ENCODE data around the gene ALG9. TPM values are rescaled to one million over a fixed set of nuclear protein-coding genes. Genes with fewer than 3 reads are reported as not detected.

Gene ALG9
- polyA plus RNA-seq, 1 donor (not counting 4 experiments of a cell fraction or from before 2014, with no cell fraction given) = 27.2 TPM

GRCh38 chr11:111796696-111797095 is 74.7 kb downstream of the ALG9 start:
- Histone ChIP-seq H3K4me2 (ENCODE audit: control insufficient read depth, extremely low read depth, insufficient read depth, low read depth, low read length) (no peak overlapping the region), H3K36me3 (ENCODE audit: control insufficient read depth in 2 of 2, extremely low read depth in 1 of 2, insufficient read depth in 2 of 2, low read length in 2 of 2) (peaks cover 0 to 3% of the 10 kb centered on the region in 2 experiments), H3K27me3 (ENCODE audit: control insufficient read depth, extremely low read depth, insufficient read depth, low read length) (no peaks in the 10 kb centered on the region), H2AFZ (ENCODE audit: control insufficient read depth, low read length) (no peak overlapping the region), H3K4me3 (ENCODE audit: control insufficient read depth in 2 of 3, extremely low read depth in 1 of 3, insufficient read depth in 2 of 3, low read depth in 1 of 3, low read length in 3 of 3) (no peak overlapping the region), H4K20me1 (ENCODE audit: control insufficient read depth, extremely low read depth, insufficient read depth, low read length) (no peaks in the 10 kb centered on the region), H3K9ac (ENCODE audit: control insufficient read depth, extremely low read depth, insufficient read depth, low read length) (no peak overlapping the region), H3K4me1 (ENCODE audit: control insufficient read depth, extremely low read depth, insufficient read depth, low read length) (peaks cover 11% of the 10 kb centered on the region), H3K9me1 (ENCODE audit: control insufficient read depth, extremely low read depth, insufficient read depth, low read length) (no peaks in the 10 kb centered on the region), H3K79me2 (ENCODE audit: control insufficient read depth, insufficient read depth, low read length) (no peaks in the 10 kb centered on the region), H3K9me3 (ENCODE audit: control insufficient read depth, low read depth, low read length) (no peaks in the 10 kb centered on the region), H3K27ac (ENCODE audit: control insufficient read depth, insufficient read depth, low read length) (no peak overlapping the region)
- dilution Hi-C loops (cut with MboI; ENCODE audit: extremely low pct_ligation_motif_present, low sequenced_read_pairs) = no loop called here
- no peak for DNase-seq (ENCODE audit: low read depth, low spot score)
- TF ChIP-seq EZH2 (IDR thresholded peaks at IDR 0.05; ENCODE audit: low read length) (no peak), CTCF (optimal IDR thresholded peaks at IDR 0.05 in 1 of 3, IDR thresholded peaks at IDR 0.05 in 1 of 3, conservative IDR thresholded peaks at IDR 0.05 in 1 of 3; ENCODE audit: extremely low read depth in 1 of 3, insufficient read depth in 2 of 3, low read length in 3 of 3) (no peak)
- FAIRE-seq = no peak

- no peaks in the 10 kb centered on the region for H3K27me3 ChIP-seq (ENCODE audit: control insufficient read depth, extremely low read depth, insufficient read depth, low read length)
- no peak overlapping the region for H3K4me2 ChIP-seq (ENCODE audit: control insufficient read depth, extremely low read depth, insufficient read depth, low read depth, low read length)
- H3K9ac ChIP-seq (ENCODE audit: control insufficient read depth, extremely low read depth, insufficient read depth, low read length) = no peak overlapping the region
- TF ChIP-seq CTCF (optimal IDR thresholded peaks at IDR 0.05 in 1 of 3, IDR thresholded peaks at IDR 0.05 in 1 of 3, conservative IDR thresholded peaks at IDR 0.05 in 1 of 3; ENCODE audit: extremely low read depth in 1 of 3, insufficient read depth in 2 of 3, low read length in 3 of 3) (no peak), EZH2 (IDR thresholded peaks at IDR 0.05; ENCODE audit: low read length) (no peak)
- H3K9me1 ChIP-seq (ENCODE audit: control insufficient read depth, extremely low read depth, insufficient read depth, low read length) = no peaks in the 10 kb centered on the region
- H2AFZ ChIP-seq (ENCODE audit: control insufficient read depth, low read length) = no peak overlapping the region
- no peaks in the 10 kb centered on the region for H4K20me1 ChIP-seq (ENCODE audit: control insufficient read depth, extremely low read depth, insufficient read depth, low read length)
- peaks cover 0 to 3% of the 10 kb centered on the region in 2 experiments for H3K36me3 ChIP-seq (ENCODE audit: control insufficient read depth in 2 of 2, extremely low read depth in 1 of 2, insufficient read depth in 2 of 2, low read length in 2 of 2)
- H3K9me3 ChIP-seq (ENCODE audit: control insufficient read depth, low read depth, low read length) = no peaks in the 10 kb centered on the region
- no peaks in the 10 kb centered on the region for H3K79me2 ChIP-seq (ENCODE audit: control insufficient read depth, insufficient read depth, low read length)
- FAIRE-seq = no peak
- no peak overlapping the region for H3K27ac ChIP-seq (ENCODE audit: control insufficient read depth, insufficient read depth, low read length)
- H3K4me3 ChIP-seq (ENCODE audit: control insufficient read depth in 2 of 3, extremely low read depth in 1 of 3, insufficient read depth in 2 of 3, low read depth in 1 of 3, low read length in 3 of 3) = no peak overlapping the region
- H3K4me1 ChIP-seq (ENCODE audit: control insufficient read depth, extremely low read depth, insufficient read depth, low read length) = peaks cover 11% of the 10 kb centered on the region
- dilution Hi-C loops (cut with MboI; ENCODE audit: extremely low pct_ligation_motif_present, low sequenced_read_pairs) = no loop called here
- no peak for DNase-seq (ENCODE audit: low read depth, low spot score)
These were observed 75.9 kb downstream of the ALG9 start for GRCh38 chr11:111795334-111795985.
